Gastroesophageal sphincter (tissue), 3 donors: Measurements from ENCODE around the gene SPOCD1.

Experiments used
- POLR2AphosphoS5 ChIP-seq: sonication (generic); formaldehyde crosslinking; IDR thresholded peaks from one replicate; pipeline ENCODE4 v1.6.1; 2017; ENCODE audit warnings: antibody characterized with exemption
- TF ChIP-seq, protein P1 (sequence below), 4 experiments: fragments of 200-600 bp in 2 of 4; fragments of 450-650 bp in 2 of 4; sonication (generic) in 1 of 4; IDR thresholded peaks; one replicate each; pipeline ENCODE4 v1.5.1; 2017 to 2019; ENCODE audit warnings: antibody characterized with exemption in 4 of 4, mild to moderate bottlenecking in 2 of 4, moderate library complexity in 2 of 4

DNA sequence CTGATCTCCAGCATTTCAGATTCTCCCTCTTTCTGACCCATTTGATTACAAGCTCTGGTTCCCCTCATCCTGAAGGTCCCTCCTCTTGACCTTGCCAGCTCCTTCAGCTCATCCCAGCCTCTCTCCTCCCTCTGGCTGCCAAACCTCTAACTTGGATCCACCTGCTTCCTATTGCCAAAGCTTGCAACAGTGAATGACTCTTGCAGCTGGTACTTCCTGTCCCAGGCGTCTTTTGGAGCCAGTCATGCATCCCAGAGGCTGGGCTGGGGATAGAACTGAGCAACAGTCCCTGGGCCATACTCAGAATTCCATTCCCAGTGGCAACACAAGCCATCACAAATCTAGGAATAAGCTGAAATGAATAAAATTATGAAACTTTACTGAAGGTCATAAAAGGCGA, 27.7 kb upstream of the SPOCD1 start:
- TF ChIP-seq, protein P1, sequence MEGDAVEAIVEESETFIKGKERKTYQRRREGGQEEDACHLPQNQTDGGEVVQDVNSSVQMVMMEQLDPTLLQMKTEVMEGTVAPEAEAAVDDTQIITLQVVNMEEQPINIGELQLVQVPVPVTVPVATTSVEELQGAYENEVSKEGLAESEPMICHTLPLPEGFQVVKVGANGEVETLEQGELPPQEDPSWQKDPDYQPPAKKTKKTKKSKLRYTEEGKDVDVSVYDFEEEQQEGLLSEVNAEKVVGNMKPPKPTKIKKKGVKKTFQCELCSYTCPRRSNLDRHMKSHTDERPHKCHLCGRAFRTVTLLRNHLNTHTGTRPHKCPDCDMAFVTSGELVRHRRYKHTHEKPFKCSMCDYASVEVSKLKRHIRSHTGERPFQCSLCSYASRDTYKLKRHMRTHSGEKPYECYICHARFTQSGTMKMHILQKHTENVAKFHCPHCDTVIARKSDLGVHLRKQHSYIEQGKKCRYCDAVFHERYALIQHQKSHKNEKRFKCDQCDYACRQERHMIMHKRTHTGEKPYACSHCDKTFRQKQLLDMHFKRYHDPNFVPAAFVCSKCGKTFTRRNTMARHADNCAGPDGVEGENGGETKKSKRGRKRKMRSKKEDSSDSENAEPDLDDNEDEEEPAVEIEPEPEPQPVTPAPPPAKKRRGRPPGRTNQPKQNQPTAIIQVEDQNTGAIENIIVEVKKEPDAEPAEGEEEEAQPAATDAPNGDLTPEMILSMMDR (IDR thresholded peaks at IDR 0.05) = no peak
- TF ChIP-seq POLR2AphosphoS5 = no peak
